ENCODE data around the gene SLC6A8.

SLC6A8 gene

GRCh38 chrX:153719238-153719637 is 31.5 kb downstream of the SLC6A8 start:
- Histone ChIP-seq H3K4me3 (no peak overlapping the region), H3K9me3 (peaks cover 0 to 5% (median 0%) of the 10 kb centered on the region in 3 donors), H3K4me1 (peaks cover 0 to 13% (median 6%) of the 10 kb centered on the region in 4 donors), H3K27ac (no peak overlapping the region), H3K36me3 (peaks cover 18 to 59% (median 45%) of the 10 kb centered on the region in 3 donors), H3K27me3 (no peaks in the 10 kb centered on the region)
- TF ChIP-seq CTCF (IDR thresholded peaks at IDR 0.05): no peak
- intact Hi-C loops (cut with DNase I; ENCODE audit: low total_unique reads): no loop called here
- no peak for DNase-seq

GRCh38 chrX:153719701-153720100 is 32.0 kb downstream of the SLC6A8 start:
- Histone ChIP-seq H3K36me3 (peaks cover 18 to 55% (median 40%) of the 10 kb centered on the region in 3 donors), H3K27me3 (no peaks in the 10 kb centered on the region), H3K4me3 (no peak overlapping the region), H3K4me1 (peaks cover 0 to 13% (median 6%) of the 10 kb centered on the region in 4 donors), H3K27ac (no peak overlapping the region), H3K9me3 (peaks cover 0 to 5% (median 0%) of the 10 kb centered on the region in 3 donors)
- intact Hi-C loops (cut with DNase I; ENCODE audit: low total_unique reads): no loop called here
- DNase-seq: no peak
- TF ChIP-seq CTCF (IDR thresholded peaks at IDR 0.05): no peak

GRCh38 chrX:153722704-153723350 is 35.1 kb downstream of the SLC6A8 start:
- peaks cover 14 to 29% (median 26%) of the 10 kb centered on the region in 3 donors for H3K36me3 ChIP-seq
- peaks cover 0 to 44% (median 36%) of the 10 kb centered on the region in 4 donors for H3K4me1 ChIP-seq
- peak overlapping the region; percentile 92 to 95 for H3K27ac ChIP-seq
- H3K27me3 ChIP-seq: no peaks in the 10 kb centered on the region
- DNase-seq: no peak
- peak overlapping the region; percentile 68 to 80 for H3K4me3 ChIP-seq
- intact Hi-C loops (cut with DNase I; ENCODE audit: low total_unique reads): no loop called here
- no peak for TF ChIP-seq CTCF (IDR thresholded peaks at IDR 0.05)
- peaks cover 0 to 5% (median 0%) of the 10 kb centered on the region in 3 donors for H3K9me3 ChIP-seq

- peak overlapping the region; percentile 92 to 95 for H3K27ac ChIP-seq
- intact Hi-C loops (cut with DNase I; ENCODE audit: low total_unique reads): no loop called here
- H3K27me3 ChIP-seq: no peaks in the 10 kb centered on the region
- H3K4me1 ChIP-seq: peaks cover 0 to 52% (median 42%) of the 10 kb centered on the region in 4 donors
- H3K9me3 ChIP-seq: peaks cover 0 to 5% (median 0%) of the 10 kb centered on the region in 3 donors
- DNase-seq: no peak
- H3K4me3 ChIP-seq: peak overlapping the region; percentile 68 to 80
- H3K36me3 ChIP-seq: peaks cover 14 to 23% (median 22%) of the 10 kb centered on the region in 3 donors
- peak in 1 of 2 experiments; percentile 17 for TF ChIP-seq CTCF (IDR thresholded peaks at IDR 0.05)
Observed at GRCh38 chrX:153723351-153724251, 35.9 kb downstream of the SLC6A8 start.

GRCh38 chrX:153724252-153725038 is 36.7 kb downstream of the SLC6A8 start, which contains the start of the genes ABCD1 and BCAP31:
Gene ABCD1, plus strand, starts transcription at chrX:153724856. Its CDS starts 411 bp downstream, at chrX:153725267.
Gene BCAP31, minus strand, starts transcription at chrX:153724387. Its CDS starts 1,143 bp downstream, at chrX:153723244.
- H3K27me3 ChIP-seq: no peaks in the 10 kb centered on the region
- peak within 1 kb of the TSS; percentile 92 to 95 for H3K27ac ChIP-seq
- peak; percentile 85 to 94 for DNase-seq
- intact Hi-C loops (cut with DNase I; ENCODE audit: low total_unique reads): no loop called here
- peaks cover 0 to 5% (median 0%) of the 10 kb centered on the region in 3 donors for H3K9me3 ChIP-seq
- peak within 1 kb of the TSS; percentile 68 to 80 for H3K4me3 ChIP-seq
- no peak for TF ChIP-seq CTCF (IDR thresholded peaks at IDR 0.05)
- peaks cover 0 to 52% (median 42%) of the 10 kb centered on the region in 4 donors for H3K4me1 ChIP-seq
- H3K36me3 ChIP-seq: peaks cover 14 to 16% (median 15%) of the 10 kb centered on the region in 3 donors
